ENCODE measurements around the gene NAXD. TPM values are rescaled to one million over a fixed set of nuclear protein-coding genes. Genes with fewer than 3 reads are reported as not detected.

NAXD gene
- total RNA-seq, 2 experiments from 2014 or later, result 8.3 to 12.5 TPM

DNA sequence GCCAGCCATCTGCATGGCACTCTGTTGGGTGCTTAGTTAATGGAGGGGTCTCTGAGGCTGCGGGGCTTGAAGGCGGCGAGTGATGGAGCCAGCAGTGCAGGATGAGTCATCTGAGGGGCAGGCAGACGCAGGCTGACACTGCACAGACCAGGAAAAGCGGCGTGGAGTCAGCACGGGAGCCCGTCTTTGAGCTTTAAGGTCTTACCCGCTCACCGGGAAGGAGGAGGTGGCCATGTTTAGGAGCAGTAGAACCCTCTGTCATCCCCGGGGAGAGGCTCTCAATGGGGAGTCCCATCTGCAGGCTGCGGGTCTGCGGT, 13.1 kb downstream of the NAXD start:
- Histone ChIP-seq H3K4me3 (ENCODE audit: low read depth, low read length, poor library complexity, severe bottlenecking) (no peak overlapping the region), H3K9me2 (ENCODE audit: insufficient read depth, low read length) (no peaks in the 10 kb centered on the region), H2AFZ (ENCODE audit: low read length) (no peak overlapping the region), H4K20me1 (ENCODE audit: insufficient read depth, low read length) (no peaks in the 10 kb centered on the region), H3K9me3 (ENCODE audit: low read length) (no peaks in the 10 kb centered on the region), H3K79me2 (ENCODE audit: insufficient read depth, low read depth, low read length) (no peaks in the 10 kb centered on the region), H3K4me2 (ENCODE audit: low read length) (no peak overlapping the region), H3K36me3 (ENCODE audit: insufficient read depth, low read length) (peaks cover 16% of the 10 kb centered on the region; the same call in 1 of the 2 replicates), H3K4me1 (ENCODE audit: insufficient read depth, low read length, poor library complexity, severe bottlenecking) (no peaks in the 10 kb centered on the region), H3K27ac (ENCODE audit: low read depth, low read length, poor library complexity, severe bottlenecking) (no peak overlapping the region)
- no TSS peak for BruUV-seq (replicated peaks)
- no peak for DNase-seq (ENCODE audit: low spot score)
- ChIA-PET CTCF (ENCODE audit: unreplicated experiment) (no interaction called here), POLR2A (no interaction called here)
- intact Hi-C loops (cut with micrococcal nuclease; ENCODE audit: unreplicated experiment), result no loop called here
- no peak for TF ChIP-seq EZH2phosphoT487 (IDR thresholded peaks at IDR 0.05; ENCODE audit: borderline replicate concordance, low read depth, low read length)
- TF ChIP-seq, protein P1, sequence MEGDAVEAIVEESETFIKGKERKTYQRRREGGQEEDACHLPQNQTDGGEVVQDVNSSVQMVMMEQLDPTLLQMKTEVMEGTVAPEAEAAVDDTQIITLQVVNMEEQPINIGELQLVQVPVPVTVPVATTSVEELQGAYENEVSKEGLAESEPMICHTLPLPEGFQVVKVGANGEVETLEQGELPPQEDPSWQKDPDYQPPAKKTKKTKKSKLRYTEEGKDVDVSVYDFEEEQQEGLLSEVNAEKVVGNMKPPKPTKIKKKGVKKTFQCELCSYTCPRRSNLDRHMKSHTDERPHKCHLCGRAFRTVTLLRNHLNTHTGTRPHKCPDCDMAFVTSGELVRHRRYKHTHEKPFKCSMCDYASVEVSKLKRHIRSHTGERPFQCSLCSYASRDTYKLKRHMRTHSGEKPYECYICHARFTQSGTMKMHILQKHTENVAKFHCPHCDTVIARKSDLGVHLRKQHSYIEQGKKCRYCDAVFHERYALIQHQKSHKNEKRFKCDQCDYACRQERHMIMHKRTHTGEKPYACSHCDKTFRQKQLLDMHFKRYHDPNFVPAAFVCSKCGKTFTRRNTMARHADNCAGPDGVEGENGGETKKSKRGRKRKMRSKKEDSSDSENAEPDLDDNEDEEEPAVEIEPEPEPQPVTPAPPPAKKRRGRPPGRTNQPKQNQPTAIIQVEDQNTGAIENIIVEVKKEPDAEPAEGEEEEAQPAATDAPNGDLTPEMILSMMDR (conservative IDR thresholded peaks at IDR 0.05; ENCODE audit: low read length), result no peak

DNA sequence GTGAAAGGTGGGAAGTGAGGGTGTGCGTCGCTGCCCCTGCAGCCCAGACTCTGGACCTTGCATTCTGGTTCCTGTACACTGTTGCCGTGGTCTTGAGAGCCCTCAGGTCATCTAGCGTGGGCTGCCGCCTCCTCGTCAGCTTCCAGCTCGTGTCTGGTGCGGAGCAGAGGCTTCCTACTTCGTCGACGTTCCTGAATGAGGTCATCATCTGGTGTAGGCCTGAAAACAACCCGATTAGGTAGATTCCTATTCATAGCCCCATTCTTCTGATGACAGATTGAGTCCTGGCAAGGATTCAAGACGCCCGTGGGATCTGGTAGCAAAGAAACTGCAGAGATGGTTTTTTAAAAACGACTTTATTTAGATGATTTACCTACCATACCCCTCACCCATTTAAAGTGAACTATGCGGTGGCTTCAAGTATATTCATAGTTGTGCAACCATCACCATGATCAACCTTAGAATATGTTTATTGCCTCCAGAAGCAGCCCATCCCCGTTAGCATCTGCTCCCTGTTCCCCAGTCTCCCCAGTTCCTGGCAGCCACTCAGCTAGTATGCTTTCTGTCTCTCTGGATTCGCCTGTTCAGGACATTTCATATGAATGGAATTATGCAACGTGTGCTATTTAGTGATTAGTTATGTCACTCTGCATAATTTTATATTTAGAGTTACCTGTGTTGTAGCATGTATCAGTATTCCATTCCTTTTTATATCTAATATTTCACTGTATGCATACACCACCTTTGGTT, 13.8 kb downstream of the NAXD start:
- no peaks in the 10 kb centered on the region for H4K20me1 ChIP-seq (ENCODE audit: insufficient read depth, low read length)
- H3K9me2 ChIP-seq (ENCODE audit: insufficient read depth, low read length), result no peaks in the 10 kb centered on the region
- H2AFZ ChIP-seq (ENCODE audit: low read length), result no peak overlapping the region
- H3K79me2 ChIP-seq (ENCODE audit: insufficient read depth, low read depth, low read length), result no peaks in the 10 kb centered on the region
- no peaks in the 10 kb centered on the region for H3K4me1 ChIP-seq (ENCODE audit: insufficient read depth, low read length, poor library complexity, severe bottlenecking)
- H3K9me3 ChIP-seq (ENCODE audit: low read length), result no peaks in the 10 kb centered on the region
- ChIA-PET POLR2A (no interaction called here), CTCF (ENCODE audit: unreplicated experiment) (no interaction called here)
- no peak overlapping the region for H3K4me3 ChIP-seq (ENCODE audit: low read depth, low read length, poor library complexity, severe bottlenecking)
- TF ChIP-seq EZH2phosphoT487 (IDR thresholded peaks at IDR 0.05; ENCODE audit: borderline replicate concordance, low read depth, low read length), result no peak
- H3K4me2 ChIP-seq (ENCODE audit: low read length), result no peak overlapping the region
- intact Hi-C loops (cut with micrococcal nuclease; ENCODE audit: unreplicated experiment), result no loop called here
- no TSS peak for BruUV-seq (replicated peaks)
- H3K36me3 ChIP-seq (ENCODE audit: insufficient read depth, low read length), result peaks cover 16% of the 10 kb centered on the region; the same call in 1 of the 2 replicates
- no peak overlapping the region for H3K27ac ChIP-seq (ENCODE audit: low read depth, low read length, poor library complexity, severe bottlenecking)
- no peak for DNase-seq (ENCODE audit: low spot score)

DNA sequence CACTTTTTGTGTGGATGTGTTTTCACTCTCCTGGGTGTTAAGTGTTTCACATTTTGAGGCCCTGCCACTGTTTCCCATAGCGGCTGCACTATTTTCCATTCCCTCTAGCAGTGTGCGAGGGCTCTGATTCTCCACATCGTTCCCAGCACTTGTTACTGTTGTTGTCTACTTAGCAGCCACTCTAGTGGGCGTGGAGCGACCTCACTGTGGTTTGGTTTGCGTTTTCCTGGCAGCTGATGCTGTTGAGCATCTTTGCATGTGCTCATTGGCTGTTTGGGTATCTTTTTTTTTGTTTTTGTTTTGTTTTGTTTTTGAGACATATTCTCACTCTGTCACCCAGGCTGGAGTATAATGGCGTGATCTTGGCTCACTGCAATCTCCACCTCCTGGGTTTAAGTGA, 14.4 kb downstream of the NAXD start:
- Histone ChIP-seq H3K27ac (ENCODE audit: low read depth, low read length, poor library complexity, severe bottlenecking) (no peak overlapping the region), H3K4me3 (ENCODE audit: low read depth, low read length, poor library complexity, severe bottlenecking) (no peak overlapping the region), H3K4me2 (ENCODE audit: low read length) (no peak overlapping the region), H3K79me2 (ENCODE audit: insufficient read depth, low read depth, low read length) (no peaks in the 10 kb centered on the region), H3K9me2 (ENCODE audit: insufficient read depth, low read length) (no peaks in the 10 kb centered on the region), H3K4me1 (ENCODE audit: insufficient read depth, low read length, poor library complexity, severe bottlenecking) (no peaks in the 10 kb centered on the region), H3K9me3 (ENCODE audit: low read length) (no peaks in the 10 kb centered on the region), H3K36me3 (ENCODE audit: insufficient read depth, low read length) (peaks cover 16% of the 10 kb centered on the region; the same call in 1 of the 2 replicates), H4K20me1 (ENCODE audit: insufficient read depth, low read length) (no peaks in the 10 kb centered on the region), H2AFZ (ENCODE audit: low read length) (no peak overlapping the region)
- ChIA-PET CTCF (ENCODE audit: unreplicated experiment) (no interaction called here), POLR2A (no interaction called here)
- BruUV-seq (replicated peaks), result no TSS peak
- no peak for DNase-seq (ENCODE audit: low spot score)
- intact Hi-C loops (cut with micrococcal nuclease; ENCODE audit: unreplicated experiment), result no loop called here
- TF ChIP-seq EZH2phosphoT487 (IDR thresholded peaks at IDR 0.05; ENCODE audit: borderline replicate concordance, low read depth, low read length), result no peak
- TF ChIP-seq, protein P1 (conservative IDR thresholded peaks at IDR 0.05; ENCODE audit: low read length), result no peak
